Hepatocyte (in vitro differentiated cells): ENCODE measurements around the gene MTF1.

Experiments
- CTCF ChIP-seq: fragments of 200-600 bp; sonication (generic); IDR thresholded peaks from 2 replicates; pipeline ENCODE4 v1.5.1; 2016; ENCODE audit warnings: antibody characterized with exemption, mild to moderate bottlenecking; ENCODE audit not compliant: poor library complexity
- EZH2 ChIP-seq: fragments of 200-600 bp; sonication (generic); IDR thresholded peaks from 2 replicates; pipeline ENCODE4 v1.6.1; 2016; ENCODE audit warnings: antibody characterized with exemption, mild to moderate bottlenecking, borderline replicate concordance

GRCh38 chr1:37879865-37880264 lies 20.5 kb upstream of the MTF1 start:
- TF ChIP-seq CTCF (no peak), EZH2 (no peak)
